Thoracic aorta (tissue), 2 donors: Measurements from ENCODE around the gene CIZ1. TPM values are rescaled to one million over a fixed set of nuclear protein-coding genes. Genes with fewer than 3 reads are reported as not detected.

Experiments
- ATAC-seq: fragments of 150-250 bp; one replicate; pipeline ENCODE4 v1.8.0; 2017; ENCODE audit warnings: low read depth; ENCODE audit not compliant: insufficient number of reproducible peaks, low FRiP score
- DNase-seq: peaks from one replicate; pipeline ENCODE4 v3.0.0-alpha.2; 2020; ENCODE audit warnings: low spot score
- H3K27ac ChIP-seq, 2 donors: fragments of 200-600 bp; sonication (generic); 1 replicate in 1 of 2; 2 replicates in 1 of 2; pipeline ENCODE4 v1.5.1; 2016; ENCODE audit warnings: mild to moderate bottlenecking in 2 of 2, moderate library complexity in 2 of 2
- H3K27me3 ChIP-seq: fragments of 200-600 bp; sonication (generic); replicated peaks from 2 replicates; pipeline ENCODE4 v1.6.0; 2016; ENCODE audit warnings: mild to moderate bottlenecking; ENCODE audit not compliant: insufficient read depth
- H3K36me3 ChIP-seq: fragments of 200-600 bp; sonication (generic); one replicate; pipeline ENCODE4 v1.5.1; 2016
- H3K4me1 ChIP-seq, 2 donors: fragments of 200-600 bp; sonication (generic); 1 replicate in 1 of 2; 2 replicates in 1 of 2; pipeline versions ENCODE4 v1.5.1 to v1.6.0; 2016; ENCODE audit warnings: low read depth in 2 of 2, mild to moderate bottlenecking in 1 of 2; ENCODE audit not compliant: control insufficient read depth in 1 of 2
- H3K4me3 ChIP-seq: fragments of 200-600 bp; sonication (generic); 2 replicates; pipeline ENCODE4 v1.5.1; 2016; ENCODE audit warnings: mild to moderate bottlenecking
- H3K9me3 ChIP-seq: fragments of 200-600 bp; sonication (generic); 2 replicates; pipeline ENCODE4 v1.5.1; 2016
- CTCF ChIP-seq: fragments of 200-600 bp; sonication (generic); IDR thresholded peaks from one replicate; pipeline ENCODE4 v1.5.1; 2019; ENCODE audit warnings: antibody characterized with exemption
- total RNA-seq, 2 donors: library from RNA; depleted of rRNA; stranded (reverse); fragments of >200 nt; gene quantifications; one replicate each; pipeline versions ENCODE4 v1.1.0 to v1.2.3, GENCODE V29; 2016

The CIZ1 gene
- total RNA-seq, 2 donors from 2014 or later, result 68.0 to 86.0 TPM

- no peak for ATAC-seq
- Histone ChIP-seq H3K36me3 (no peaks in the 10 kb centered on the region), H3K27me3 (peaks cover 8% of the 10 kb centered on the region), H3K9me3 (no peaks in the 10 kb centered on the region), H3K4me3 (no peak overlapping the region), H3K27ac (no peak overlapping the region), H3K4me1 (peaks cover 7 to 11% of the 10 kb centered on the region in 2 donors)
- no peak for TF ChIP-seq CTCF
- no peak for DNase-seq
Observed at GRCh38 chr9:128206484-128206883, 15.1 kb upstream of the CIZ1 start.

- Histone ChIP-seq H3K4me1 (peaks cover 7 to 11% of the 10 kb centered on the region in 2 donors), H3K27ac (no peak overlapping the region), H3K9me3 (no peaks in the 10 kb centered on the region), H3K4me3 (no peak overlapping the region), H3K36me3 (no peaks in the 10 kb centered on the region), H3K27me3 (peaks cover 8% of the 10 kb centered on the region)
- DNase-seq, result no peak
- no peak for TF ChIP-seq CTCF
- no peak for ATAC-seq
Observed at GRCh38 chr9:128205296-128205944, 14.0 kb upstream of the CIZ1 start.

- Histone ChIP-seq H3K4me1 (peaks cover 7 to 11% of the 10 kb centered on the region in 2 donors), H3K4me3 (no peak overlapping the region), H3K9me3 (no peaks in the 10 kb centered on the region), H3K27me3 (peaks cover 8% of the 10 kb centered on the region), H3K36me3 (no peaks in the 10 kb centered on the region), H3K27ac (no peak overlapping the region)
- no peak for ATAC-seq
- TF ChIP-seq CTCF, result no peak
- DNase-seq, result no peak
Observed at GRCh38 chr9:128204858-128205257, 13.5 kb upstream of the CIZ1 start.

DNA sequence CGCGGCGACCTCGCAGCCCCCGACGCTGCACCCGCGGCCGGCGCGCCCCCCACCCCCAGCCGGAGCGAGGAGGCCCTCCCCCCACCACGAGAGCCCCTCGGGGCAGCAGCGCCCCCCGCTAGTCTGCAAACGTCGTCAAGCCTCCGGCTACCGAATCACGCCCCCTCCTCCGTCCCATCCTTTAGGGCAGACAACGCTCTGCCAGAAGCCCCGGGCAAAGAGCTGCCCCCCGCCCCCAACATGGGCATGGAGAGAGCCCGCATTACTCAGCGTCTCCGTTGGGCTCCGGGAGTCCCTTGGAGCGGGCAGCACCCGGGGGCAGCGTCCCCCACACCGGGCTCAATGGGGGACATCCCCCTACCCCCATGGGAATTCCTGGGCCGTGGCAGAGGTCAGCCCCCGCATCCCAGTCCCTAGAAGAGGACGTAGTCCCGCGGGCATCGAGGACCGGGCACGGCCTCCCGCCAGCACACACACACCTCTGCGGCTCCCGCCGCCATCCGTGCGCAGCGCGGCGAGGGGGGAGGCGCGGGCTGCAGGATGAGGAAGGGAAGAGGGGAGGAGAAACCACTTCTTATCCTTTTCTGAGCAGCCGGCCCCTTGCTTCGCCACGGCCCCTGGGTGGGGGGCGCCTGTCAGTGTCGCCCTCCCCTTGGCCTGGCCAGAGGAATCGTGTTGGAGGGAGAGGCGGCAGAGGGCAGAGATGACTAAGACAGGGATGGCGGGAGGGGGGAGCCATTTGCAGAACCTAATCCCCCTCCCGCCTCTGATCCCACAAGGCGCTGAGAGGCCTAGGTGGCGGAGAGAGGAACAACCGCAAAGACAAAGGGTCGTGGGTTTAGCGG lies 12.6 kb upstream of the CIZ1 start:
- no peak for TF ChIP-seq CTCF
- peak overlapping the region; percentile 72 for H3K4me3 ChIP-seq
- ATAC-seq (no peak), DNase-seq (no peak)
- no peak overlapping the region for H3K27ac ChIP-seq
- H3K9me3 ChIP-seq, result no peaks in the 10 kb centered on the region
- no peaks in the 10 kb centered on the region for H3K36me3 ChIP-seq
- H3K27me3 ChIP-seq, result peaks cover 8% of the 10 kb centered on the region
- peaks cover 7 to 11% of the 10 kb centered on the region in 2 donors for H3K4me1 ChIP-seq

GRCh38 chr9:128203024-128203706 lies 11.8 kb upstream of the CIZ1 start, which contains the start of gene DNM1:
Gene DNM1 (plus strand): TSS chr9:128203379. CDS start chr9:128203471, 92 bp downstream.
- ATAC-seq, result peak; percentile 57
- no peaks in the 10 kb centered on the region for H3K9me3 ChIP-seq
- no peaks in the 10 kb centered on the region for H3K36me3 ChIP-seq
- peak; percentile 73 for TF ChIP-seq CTCF
- DNase-seq, result no peak
- peak within 1 kb of the TSS; percentile 72 for H3K4me3 ChIP-seq
- H3K27me3 ChIP-seq, result peaks cover 8% of the 10 kb centered on the region
- H3K27ac ChIP-seq, result no peak within 1 kb of the TSS
- H3K4me1 ChIP-seq, result peaks cover 7 to 11% of the 10 kb centered on the region in 2 donors
